ENCODE results near the gene ADAMTS2. TPM values are rescaled to one million over a fixed set of nuclear protein-coding genes. Genes with fewer than 3 reads are reported as not detected.

The ADAMTS2 gene
- total and polyA plus RNA-seq, 3 donors from 2014 or later = 10.9 to 19.8 (median 13.6) TPM

DNA sequence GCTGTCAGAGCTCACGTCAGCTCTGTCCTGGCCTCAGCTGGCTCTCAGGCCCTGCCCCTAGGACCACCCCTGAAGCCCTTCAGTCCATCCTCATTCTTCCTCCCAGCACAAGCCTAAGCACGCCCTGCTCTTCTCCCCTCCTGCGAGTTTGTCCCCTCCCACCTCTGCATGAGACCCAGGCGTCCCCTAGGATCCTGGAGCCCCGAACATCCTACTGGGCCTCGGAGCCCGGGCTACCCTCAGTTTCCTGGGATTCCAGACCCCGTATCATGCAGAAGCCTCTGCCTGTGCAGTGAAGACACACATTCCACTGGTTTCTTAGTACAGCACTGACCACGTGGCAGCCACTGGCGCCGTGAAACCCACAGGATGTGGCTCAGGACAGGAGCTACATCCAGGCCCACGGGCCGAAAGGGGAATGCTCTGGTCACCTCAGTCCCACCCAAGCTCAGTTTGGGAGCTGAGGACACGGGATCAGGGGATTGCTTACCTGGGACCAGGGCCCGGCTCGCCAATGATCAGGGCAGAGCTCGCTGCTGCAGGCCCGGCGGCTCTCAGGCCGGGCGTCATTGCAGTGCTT, 220.9 kb downstream of the ADAMTS2 start:
- intact Hi-C loops (cut with DNase I; ENCODE audit: low total_unique reads) = no loop called here
- no peaks in the 10 kb centered on the region for H3K9me3 ChIP-seq
- H3K36me3 ChIP-seq (ENCODE audit: low read depth, missing control alignments) = no peaks in the 10 kb centered on the region
- no peak for TF ChIP-seq POLR2A (IDR thresholded peaks at IDR 0.05)
- TF ChIP-seq, protein P1, sequence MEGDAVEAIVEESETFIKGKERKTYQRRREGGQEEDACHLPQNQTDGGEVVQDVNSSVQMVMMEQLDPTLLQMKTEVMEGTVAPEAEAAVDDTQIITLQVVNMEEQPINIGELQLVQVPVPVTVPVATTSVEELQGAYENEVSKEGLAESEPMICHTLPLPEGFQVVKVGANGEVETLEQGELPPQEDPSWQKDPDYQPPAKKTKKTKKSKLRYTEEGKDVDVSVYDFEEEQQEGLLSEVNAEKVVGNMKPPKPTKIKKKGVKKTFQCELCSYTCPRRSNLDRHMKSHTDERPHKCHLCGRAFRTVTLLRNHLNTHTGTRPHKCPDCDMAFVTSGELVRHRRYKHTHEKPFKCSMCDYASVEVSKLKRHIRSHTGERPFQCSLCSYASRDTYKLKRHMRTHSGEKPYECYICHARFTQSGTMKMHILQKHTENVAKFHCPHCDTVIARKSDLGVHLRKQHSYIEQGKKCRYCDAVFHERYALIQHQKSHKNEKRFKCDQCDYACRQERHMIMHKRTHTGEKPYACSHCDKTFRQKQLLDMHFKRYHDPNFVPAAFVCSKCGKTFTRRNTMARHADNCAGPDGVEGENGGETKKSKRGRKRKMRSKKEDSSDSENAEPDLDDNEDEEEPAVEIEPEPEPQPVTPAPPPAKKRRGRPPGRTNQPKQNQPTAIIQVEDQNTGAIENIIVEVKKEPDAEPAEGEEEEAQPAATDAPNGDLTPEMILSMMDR (IDR thresholded peaks at IDR 0.05) = no peak
- DNase-seq = no peak
- H3K27ac ChIP-seq = no peak overlapping the region
- H3K27me3 ChIP-seq = no peaks in the 10 kb centered on the region
- WGBS, 2 donors = 95 to 96% methylated on average over 12 to 21 of the region's 21 CpGs
- no peaks in the 10 kb centered on the region for H3K4me1 ChIP-seq
- no peak overlapping the region for H3K4me3 ChIP-seq

DNA sequence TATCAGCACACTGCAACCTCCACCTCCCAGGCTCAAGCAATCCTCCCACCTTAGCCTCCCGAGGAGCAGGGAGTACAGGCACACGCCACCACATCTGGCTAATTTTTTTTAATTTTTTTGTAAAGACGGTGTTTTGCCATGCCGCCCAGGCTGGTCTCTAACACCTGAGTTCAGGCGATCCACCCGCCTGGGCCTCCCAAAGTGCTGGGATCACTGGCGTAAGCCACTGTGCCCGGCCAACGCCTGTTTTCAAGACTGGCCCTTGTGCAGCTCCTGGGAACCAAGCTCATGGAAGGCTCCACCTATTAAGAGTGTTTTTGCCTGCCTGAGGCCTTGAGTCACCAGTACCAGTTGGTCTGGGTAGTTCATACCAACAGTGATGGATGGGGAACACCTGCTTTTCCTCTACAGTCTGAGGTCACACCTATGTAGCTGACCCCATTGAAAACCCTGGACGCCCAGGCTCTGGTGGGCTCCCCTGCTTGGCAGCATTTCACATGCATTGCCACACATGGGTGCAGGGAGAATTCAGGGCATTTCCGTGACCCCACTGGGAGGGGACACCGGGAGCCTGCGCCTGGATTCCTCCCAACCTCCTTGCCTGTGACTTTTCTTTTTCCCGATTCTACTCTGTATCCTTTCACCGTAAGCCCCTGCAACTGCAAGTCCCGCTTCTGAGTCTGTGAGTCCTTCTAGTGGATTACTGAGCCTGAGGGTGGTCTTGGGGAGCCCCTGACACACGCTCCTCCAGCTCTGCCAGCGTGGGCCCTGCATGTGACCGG, 221.6 kb downstream of the ADAMTS2 start:
- no peaks in the 10 kb centered on the region for H3K36me3 ChIP-seq (ENCODE audit: low read depth, missing control alignments)

DNA sequence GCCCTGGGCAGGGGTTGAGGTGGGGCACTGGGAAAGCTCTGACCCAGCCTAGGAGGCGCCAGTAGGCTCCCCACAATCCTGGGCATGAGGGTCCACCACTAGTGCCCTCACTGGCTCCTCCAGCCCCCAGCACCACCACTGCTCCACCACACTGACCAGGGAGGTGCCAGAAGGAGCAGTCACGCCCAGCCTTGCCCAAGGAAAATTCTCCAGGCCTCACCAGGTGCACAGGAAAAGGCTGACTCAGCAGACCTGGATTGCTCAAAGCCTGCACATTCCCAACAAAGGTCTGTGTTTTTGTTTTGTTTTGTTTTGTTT, 222.2 kb downstream of the ADAMTS2 start:
- DNase-seq = no peak
- Histone ChIP-seq H3K4me1 (no peaks in the 10 kb centered on the region), H3K4me3 (no peak overlapping the region), H3K27me3 (no peaks in the 10 kb centered on the region), H3K9me3 (no peaks in the 10 kb centered on the region), H3K27ac (no peak overlapping the region), H3K36me3 (ENCODE audit: low read depth, missing control alignments) (no peaks in the 10 kb centered on the region)
- intact Hi-C loops (cut with DNase I; ENCODE audit: low total_unique reads) = no loop called here
- TF ChIP-seq POLR2A (IDR thresholded peaks at IDR 0.05) = no peak
- TF ChIP-seq, protein P1 (IDR thresholded peaks at IDR 0.05) = no peak
- WGBS, 2 donors = 83 to 88% methylated on average over 1 to 2 of the region's 2 CpGs

More for the DNA sequence above, 221.6 kb downstream of the ADAMTS2 start:
- intact Hi-C loops (cut with DNase I; ENCODE audit: low total_unique reads) = no loop called here
- no peak for DNase-seq
- no peak for TF ChIP-seq POLR2A (IDR thresholded peaks at IDR 0.05)
- TF ChIP-seq, protein P1 (IDR thresholded peaks at IDR 0.05) = no peak
- Histone ChIP-seq H3K27me3 (no peaks in the 10 kb centered on the region), H3K9me3 (no peaks in the 10 kb centered on the region), H3K4me1 (no peaks in the 10 kb centered on the region), H3K4me3 (no peak overlapping the region), H3K27ac (no peak overlapping the region)
- 89 to 95% methylated on average over 19 of the region's 19 CpGs for WGBS, 2 donors

DNA sequence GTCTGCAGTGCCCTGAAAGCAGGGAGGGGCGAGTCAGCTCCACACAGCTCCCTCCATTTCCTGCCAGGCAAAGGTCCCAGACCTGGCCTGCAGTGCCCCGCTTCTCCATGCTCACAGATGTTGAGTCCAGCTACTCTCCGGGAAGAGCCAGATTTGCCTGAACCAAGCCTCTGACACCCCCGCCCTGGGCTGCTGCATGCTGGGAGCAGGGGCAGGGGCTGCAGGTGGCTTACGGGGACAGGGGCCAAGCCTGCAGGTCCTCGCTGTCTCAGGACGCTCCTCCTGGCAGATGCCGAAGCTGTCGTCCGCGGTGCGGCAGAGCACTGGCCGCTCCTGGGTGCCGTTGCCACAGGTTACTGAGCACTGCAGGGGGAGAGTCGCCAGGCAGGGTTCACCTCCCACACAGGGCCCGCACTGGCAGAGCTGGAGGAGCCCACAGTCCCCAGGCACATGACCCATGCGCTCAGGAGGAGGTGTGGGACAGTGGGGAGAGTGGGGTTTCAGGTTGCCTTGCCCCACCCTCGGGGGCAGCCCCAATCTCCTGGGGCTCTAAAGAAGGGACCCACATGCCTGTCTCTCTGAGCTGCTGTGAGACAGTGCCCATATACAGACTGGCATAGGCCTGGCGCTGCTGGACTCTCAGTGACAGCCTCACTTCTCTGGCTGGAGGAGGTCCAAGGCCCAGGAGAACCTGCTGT, 222.7 kb downstream of the ADAMTS2 start:
- Histone ChIP-seq H3K27ac (no peak overlapping the region), H3K27me3 (no peaks in the 10 kb centered on the region), H3K4me3 (no peak overlapping the region), H3K4me1 (no peaks in the 10 kb centered on the region), H3K9me3 (no peaks in the 10 kb centered on the region), H3K36me3 (ENCODE audit: low read depth, missing control alignments) (no peaks in the 10 kb centered on the region)
- TF ChIP-seq, protein P1 (IDR thresholded peaks at IDR 0.05) = no peak
- TF ChIP-seq POLR2A (IDR thresholded peaks at IDR 0.05) = no peak
- DNase-seq = no peak
- intact Hi-C loops (cut with DNase I; ENCODE audit: low total_unique reads) = no loop called here
- WGBS, 2 donors = 93 to 96% methylated on average over 12 to 19 of the region's 19 CpGs
